Esophagus muscularis mucosa (tissue), 3 donors: ENCODE data around the gene LYZ.

Experiments
- POLR2A ChIP-seq: fragments of 450-650 bp; IDR thresholded peaks from one replicate; pipeline ENCODE4 v1.6.1; 2017; ENCODE audit warnings: antibody characterized with exemption, moderate library complexity, mild to moderate bottlenecking, low read depth
- POLR2AphosphoS5 ChIP-seq, 2 donors: sonication (generic); formaldehyde crosslinking; IDR thresholded peaks; one replicate each; pipeline ENCODE4 v1.6.1; 2017; ENCODE audit warnings: antibody characterized with exemption in 2 of 2
- TF ChIP-seq, protein P1 (sequence below), 3 experiments: fragments of 200-600 bp in 2 of 3; fragments of 450-650 bp in 1 of 3; sonication (generic) in 2 of 3; IDR thresholded peaks; one replicate each; pipeline ENCODE4 v1.5.1; 2017 to 2019; ENCODE audit warnings: antibody characterized with exemption in 3 of 3, mild to moderate bottlenecking in 2 of 3, moderate library complexity in 1 of 3

DNA sequence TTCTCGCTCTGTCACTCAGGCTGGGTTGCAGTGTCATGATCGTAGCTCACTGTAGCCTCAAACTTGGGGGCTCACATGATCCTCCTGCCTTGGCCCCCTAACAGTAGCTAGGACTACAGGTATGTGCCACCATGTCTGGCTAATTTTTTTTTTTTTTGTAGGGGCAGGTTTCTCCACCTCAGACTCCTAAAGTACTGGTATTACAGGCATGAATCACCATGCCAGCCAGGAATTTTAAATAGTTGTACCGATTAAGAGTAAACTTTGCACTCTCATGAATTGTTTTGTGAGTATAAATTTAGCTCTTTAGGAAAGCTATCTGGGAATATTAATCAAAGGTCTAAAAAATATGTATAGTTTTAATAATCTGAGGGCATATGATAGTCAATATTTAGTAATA, 36.9 kb downstream of the LYZ start:
- TF ChIP-seq POLR2AphosphoS5 (IDR thresholded peaks at IDR 0.05) (no peak), POLR2A (no peak)
- TF ChIP-seq, protein P1, sequence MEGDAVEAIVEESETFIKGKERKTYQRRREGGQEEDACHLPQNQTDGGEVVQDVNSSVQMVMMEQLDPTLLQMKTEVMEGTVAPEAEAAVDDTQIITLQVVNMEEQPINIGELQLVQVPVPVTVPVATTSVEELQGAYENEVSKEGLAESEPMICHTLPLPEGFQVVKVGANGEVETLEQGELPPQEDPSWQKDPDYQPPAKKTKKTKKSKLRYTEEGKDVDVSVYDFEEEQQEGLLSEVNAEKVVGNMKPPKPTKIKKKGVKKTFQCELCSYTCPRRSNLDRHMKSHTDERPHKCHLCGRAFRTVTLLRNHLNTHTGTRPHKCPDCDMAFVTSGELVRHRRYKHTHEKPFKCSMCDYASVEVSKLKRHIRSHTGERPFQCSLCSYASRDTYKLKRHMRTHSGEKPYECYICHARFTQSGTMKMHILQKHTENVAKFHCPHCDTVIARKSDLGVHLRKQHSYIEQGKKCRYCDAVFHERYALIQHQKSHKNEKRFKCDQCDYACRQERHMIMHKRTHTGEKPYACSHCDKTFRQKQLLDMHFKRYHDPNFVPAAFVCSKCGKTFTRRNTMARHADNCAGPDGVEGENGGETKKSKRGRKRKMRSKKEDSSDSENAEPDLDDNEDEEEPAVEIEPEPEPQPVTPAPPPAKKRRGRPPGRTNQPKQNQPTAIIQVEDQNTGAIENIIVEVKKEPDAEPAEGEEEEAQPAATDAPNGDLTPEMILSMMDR (IDR thresholded peaks at IDR 0.05) = no peak
